Muscle layer of colon (tissue), 2 donors: Measurements from ENCODE around the gene C20orf96.
"Not testable (repeated sequence)": the region's sequence is repeated elsewhere in the genome, so short reads cannot be mapped to it uniquely, and the experiment has no call there.

Experiments used
- H3K27ac ChIP-seq: one replicate; pipeline ENCODE4 v1.7.0; 2013; ENCODE audit warnings: low read depth, mild to moderate bottlenecking, low read length, moderate library complexity
- H3K27me3 ChIP-seq, 2 donors: one replicate each; pipeline ENCODE4 v1.7.0; 2013; ENCODE audit warnings: low read length in 2 of 2, mild to moderate bottlenecking in 2 of 2; ENCODE audit not compliant: insufficient read depth in 2 of 2, control insufficient read depth in 1 of 2
- H3K36me3 ChIP-seq: one replicate; pipeline ENCODE4 v1.7.0; 2013; ENCODE audit warnings: mild to moderate bottlenecking, low read length; ENCODE audit not compliant: insufficient read depth
- H3K4me1 ChIP-seq: one replicate; pipeline ENCODE4 v1.7.0; 2013; ENCODE audit warnings: mild to moderate bottlenecking, low read length; ENCODE audit not compliant: insufficient read depth
- H3K4me3 ChIP-seq, 2 donors: one replicate each; pipeline ENCODE4 v1.7.0; 2013; ENCODE audit warnings: low read length in 2 of 2, low read depth in 1 of 2, mild to moderate bottlenecking in 1 of 2, moderate library complexity in 1 of 2
- H3K9ac ChIP-seq: one replicate; pipeline ENCODE4 v1.7.0; 2013; ENCODE audit warnings: low read length
- H3K9me3 ChIP-seq: one replicate; pipeline ENCODE4 v1.7.0; 2013; ENCODE audit warnings: mild to moderate bottlenecking, low read length
- donor health status: abdominal sarcoma.
- donor health status: Adenocarcinoma of cecum.

C20orf96 gene

DNA sequence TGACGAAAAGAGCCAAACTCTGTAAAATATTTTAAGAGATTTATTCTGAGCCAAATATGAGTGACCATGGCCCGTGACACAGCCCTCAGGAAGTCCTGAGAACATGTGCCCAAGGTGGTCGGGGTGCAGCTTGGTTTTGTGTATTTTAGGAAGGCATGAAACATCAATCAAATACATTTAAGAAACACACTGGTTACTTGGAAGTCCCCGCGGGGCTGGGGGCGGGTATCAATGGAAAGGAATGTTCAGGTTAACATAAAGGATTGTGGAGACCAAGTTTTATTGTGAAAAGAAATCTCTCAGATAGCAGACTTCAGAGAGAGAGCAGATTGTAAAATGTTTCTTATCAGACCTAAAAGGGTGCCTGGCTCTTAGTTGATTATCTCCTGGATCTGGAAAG, 37.1 kb downstream of the C20orf96 start:
- H3K9ac ChIP-seq, H3K27me3 ChIP-seq, H3K36me3 ChIP-seq, H3K27ac ChIP-seq, H3K9me3 ChIP-seq, H3K4me3 ChIP-seq, H3K4me1 ChIP-seq: not testable (repeated sequence)

DNA sequence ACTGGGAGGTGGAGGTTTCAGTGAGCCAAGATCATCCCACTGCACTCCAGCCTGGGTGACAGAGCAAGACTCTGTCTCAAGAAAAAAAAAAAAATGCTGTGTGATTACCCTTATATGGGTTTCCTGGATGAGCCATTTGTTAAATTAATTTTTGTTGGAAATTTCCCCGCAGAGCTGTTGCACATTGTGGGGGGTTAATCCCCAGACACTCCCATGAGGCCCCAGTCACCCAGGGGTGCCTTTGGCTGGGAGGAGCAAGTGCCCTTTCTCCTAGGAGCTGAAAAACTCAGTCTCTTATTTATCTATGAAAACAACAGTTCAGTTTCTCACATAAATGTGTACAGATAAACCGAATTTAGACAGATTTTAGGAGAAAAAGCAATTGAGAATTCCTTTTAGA, 37.7 kb downstream of the C20orf96 start:
- no peak overlapping the region for H3K27ac ChIP-seq
- no peaks in the 10 kb centered on the region for H3K36me3 ChIP-seq
- H3K4me1 ChIP-seq: no peaks in the 10 kb centered on the region
- H3K9me3 ChIP-seq: no peaks in the 10 kb centered on the region
- no peak overlapping the region for H3K4me3 ChIP-seq
- H3K9ac ChIP-seq: no peak overlapping the region
- no peaks in the 10 kb centered on the region for H3K27me3 ChIP-seq

DNA sequence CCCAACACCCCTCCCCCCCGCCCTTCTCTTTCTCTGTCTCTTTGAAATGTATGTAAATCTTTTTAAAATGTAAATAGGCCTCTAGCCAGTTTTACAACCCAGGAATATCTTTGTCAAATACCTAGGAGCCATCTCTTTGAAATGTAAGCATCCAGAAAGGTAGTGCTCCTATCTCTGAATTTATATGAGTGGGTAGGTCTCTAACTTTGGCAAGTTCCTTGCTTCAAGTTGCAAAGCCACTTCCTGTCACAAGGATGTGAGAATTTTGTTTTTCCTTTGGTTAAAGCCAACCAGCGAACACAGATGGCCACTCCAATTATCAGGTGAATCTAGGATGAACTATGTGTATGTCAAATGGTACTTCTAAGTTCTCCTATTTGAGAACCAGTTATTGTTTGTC, 39.2 kb downstream of the C20orf96 start:
- Histone ChIP-seq H3K36me3 (no peaks in the 10 kb centered on the region), H3K4me3 (no peak overlapping the region), H3K9ac (no peak overlapping the region), H3K27me3 (no peaks in the 10 kb centered on the region), H3K27ac (no peak overlapping the region), H3K9me3 (no peaks in the 10 kb centered on the region), H3K4me1 (no peaks in the 10 kb centered on the region)

DNA sequence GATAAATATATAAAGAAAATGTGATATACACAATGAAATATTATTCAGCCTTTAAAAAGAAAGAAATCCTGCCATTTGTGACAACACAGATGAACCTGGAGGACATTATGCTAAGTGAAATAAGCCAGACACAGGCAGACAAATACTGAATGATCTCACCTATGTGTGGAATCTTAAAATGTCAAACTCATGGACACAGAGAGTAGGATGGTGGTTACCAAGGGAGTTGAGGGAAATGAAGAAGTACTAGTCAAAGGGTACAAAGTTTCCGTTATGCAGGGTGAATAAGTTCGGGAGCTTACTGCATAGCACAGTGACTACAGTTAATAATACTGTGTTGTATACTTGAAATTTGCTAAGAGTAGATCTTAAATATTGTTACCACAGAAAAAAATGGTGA, 47.6 kb downstream of the C20orf96 start:
- no peaks in the 10 kb centered on the region for H3K27me3 ChIP-seq
- H3K9ac ChIP-seq: no peak overlapping the region
- no peak overlapping the region for H3K27ac ChIP-seq
- no peaks in the 10 kb centered on the region for H3K4me1 ChIP-seq
- no peaks in the 10 kb centered on the region for H3K9me3 ChIP-seq
- no peak overlapping the region for H3K4me3 ChIP-seq
- H3K36me3 ChIP-seq: no peaks in the 10 kb centered on the region

DNA sequence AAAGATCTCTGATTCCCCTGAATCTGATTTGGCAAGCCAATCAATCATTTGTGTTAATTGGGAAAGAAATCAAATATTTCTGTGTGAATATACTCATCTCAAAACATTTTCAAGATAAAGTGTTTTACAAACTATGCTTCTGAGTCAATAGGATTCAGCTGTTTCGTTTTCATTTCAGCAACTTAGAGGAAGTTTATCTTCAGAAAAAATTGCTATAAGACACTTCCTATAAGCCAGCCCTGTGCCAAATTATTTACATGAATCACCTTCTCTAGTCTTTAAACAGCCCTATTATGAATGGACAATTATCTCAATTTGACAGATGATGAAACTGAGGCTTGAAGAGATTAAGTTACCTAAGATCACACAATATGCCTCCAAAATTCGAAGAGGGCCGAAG, 52.6 kb downstream of the C20orf96 start:
- H3K9ac ChIP-seq: no peak overlapping the region
- no peaks in the 10 kb centered on the region for H3K27me3 ChIP-seq
- no peak overlapping the region for H3K27ac ChIP-seq
- no peaks in the 10 kb centered on the region for H3K36me3 ChIP-seq
- H3K4me1 ChIP-seq: no peaks in the 10 kb centered on the region
- H3K9me3 ChIP-seq: no peaks in the 10 kb centered on the region
- no peak overlapping the region for H3K4me3 ChIP-seq

DNA sequence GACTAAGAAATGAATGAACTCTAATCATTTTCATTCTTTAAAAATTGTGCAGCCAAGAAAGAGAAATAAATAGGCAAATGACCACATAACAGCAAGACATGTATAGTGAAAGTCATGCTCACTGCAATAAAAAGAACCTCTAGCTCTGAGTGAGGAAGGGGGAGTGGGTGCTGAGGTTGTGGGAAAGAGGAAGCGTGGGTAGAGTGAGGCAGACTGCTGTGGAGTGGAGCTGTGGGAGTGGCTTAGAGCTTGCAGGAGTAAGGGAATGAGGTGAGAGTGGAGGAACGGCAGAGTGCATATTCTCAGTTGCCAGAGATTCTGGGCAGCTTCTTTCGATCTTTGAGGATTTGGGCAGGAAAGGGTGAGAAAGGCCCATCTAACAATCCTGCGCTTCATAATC, 53.1 kb downstream of the C20orf96 start:
- Histone ChIP-seq H3K27me3 (no peaks in the 10 kb centered on the region), H3K4me3 (no peak overlapping the region), H3K9ac (no peak overlapping the region), H3K36me3 (no peaks in the 10 kb centered on the region), H3K27ac (no peak overlapping the region), H3K4me1 (no peaks in the 10 kb centered on the region), H3K9me3 (no peaks in the 10 kb centered on the region)

DNA sequence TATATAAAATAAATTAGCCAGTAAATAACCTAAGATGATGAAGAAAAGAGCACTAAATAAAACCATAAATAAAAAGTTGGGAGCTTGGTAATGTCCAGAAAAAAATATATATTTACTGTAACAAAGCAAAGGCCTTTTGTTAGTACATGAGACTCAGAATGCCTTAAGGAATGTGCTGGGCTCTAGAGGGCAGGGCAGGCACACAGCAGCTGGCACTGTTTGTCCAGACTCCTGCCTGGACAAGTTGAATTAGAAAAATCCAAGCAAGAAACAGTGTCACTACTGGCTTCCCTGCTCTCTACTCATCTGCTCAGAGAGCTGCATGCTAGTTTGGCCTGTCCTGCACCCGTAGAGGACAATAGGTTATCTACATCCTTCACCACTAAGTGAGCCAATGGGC, 54.7 kb downstream of the C20orf96 start:
- no peaks in the 10 kb centered on the region for H3K9me3 ChIP-seq
- no peak overlapping the region for H3K9ac ChIP-seq
- H3K4me3 ChIP-seq: no peak overlapping the region
- H3K27me3 ChIP-seq: no peaks in the 10 kb centered on the region
- H3K27ac ChIP-seq: no peak overlapping the region
- no peaks in the 10 kb centered on the region for H3K36me3 ChIP-seq
- H3K4me1 ChIP-seq: no peaks in the 10 kb centered on the region

DNA sequence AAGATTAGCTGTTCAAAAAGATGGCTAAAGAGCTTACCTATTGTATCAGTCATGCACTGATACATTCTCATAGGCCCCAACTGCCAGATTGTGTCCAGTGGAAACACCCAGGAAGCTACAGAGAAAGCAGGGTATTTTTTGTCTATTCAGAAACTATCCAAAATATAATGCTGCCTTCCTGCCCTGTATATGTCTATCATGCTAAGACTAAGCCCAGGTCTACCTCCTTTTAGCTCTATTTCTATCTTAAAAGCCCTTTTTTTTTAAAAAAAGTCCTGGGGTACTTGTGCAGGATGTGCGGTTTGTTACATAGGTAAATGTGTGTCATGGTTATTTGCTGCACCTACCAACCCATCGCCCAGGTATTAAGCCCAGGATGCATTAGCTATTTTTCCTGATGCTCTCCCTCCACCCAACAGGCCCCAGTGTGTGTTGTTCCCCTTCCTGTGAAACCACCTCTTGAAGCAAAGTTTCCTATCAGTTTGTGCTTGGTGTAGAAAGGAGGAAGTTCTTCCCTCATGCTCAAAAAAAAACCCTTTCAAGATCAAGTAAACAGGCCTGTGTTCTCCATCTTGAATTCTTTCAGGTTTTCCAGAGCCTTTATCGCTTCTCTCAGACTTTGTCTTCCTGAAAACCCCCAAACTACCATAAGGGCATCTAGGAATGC, 63.0 kb downstream of the C20orf96 start:
- no peaks in the 10 kb centered on the region for H3K36me3 ChIP-seq
- no peak overlapping the region for H3K4me3 ChIP-seq
- H3K27ac ChIP-seq: no peak overlapping the region
- H3K4me1 ChIP-seq: no peaks in the 10 kb centered on the region
- no peak overlapping the region for H3K9ac ChIP-seq
- H3K27me3 ChIP-seq: no peaks in the 10 kb centered on the region
- H3K9me3 ChIP-seq: no peaks in the 10 kb centered on the region

DNA sequence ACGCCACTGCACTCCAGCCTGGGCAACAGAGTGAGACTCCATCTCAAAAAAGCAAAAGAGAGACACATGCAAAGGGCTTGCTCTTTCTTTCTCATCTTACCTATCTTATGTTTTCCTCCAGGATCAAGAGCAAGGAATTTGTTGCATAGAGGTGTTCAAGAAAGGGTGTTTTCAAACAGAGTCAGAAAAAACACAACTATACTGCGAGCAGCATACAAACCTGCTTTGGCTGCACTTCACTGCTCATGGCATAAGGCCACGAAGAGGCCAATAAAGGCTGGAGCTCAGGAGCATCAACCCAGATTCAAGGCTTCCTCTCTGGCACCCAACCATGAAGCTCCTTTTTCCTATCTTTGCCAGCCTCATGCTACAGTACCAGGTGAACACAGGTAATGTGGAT, 63.6 kb downstream of the C20orf96 start, which contains the start of gene DEFB129:
Gene DEFB129, plus strand, starts transcription at position 301 of the 400 bp plus-strand sequence. Its CDS starts 31 bp downstream, at position 332.
- H3K27ac ChIP-seq: no peak within 1 kb of the TSS
- no peaks in the 10 kb centered on the region for H3K27me3 ChIP-seq
- no peaks in the 10 kb centered on the region for H3K9me3 ChIP-seq
- H3K4me1 ChIP-seq: no peaks in the 10 kb centered on the region
- H3K9ac ChIP-seq: no peak within 1 kb of the TSS
- H3K4me3 ChIP-seq: no peak within 1 kb of the TSS
- H3K36me3 ChIP-seq: no peaks in the 10 kb centered on the region

DNA sequence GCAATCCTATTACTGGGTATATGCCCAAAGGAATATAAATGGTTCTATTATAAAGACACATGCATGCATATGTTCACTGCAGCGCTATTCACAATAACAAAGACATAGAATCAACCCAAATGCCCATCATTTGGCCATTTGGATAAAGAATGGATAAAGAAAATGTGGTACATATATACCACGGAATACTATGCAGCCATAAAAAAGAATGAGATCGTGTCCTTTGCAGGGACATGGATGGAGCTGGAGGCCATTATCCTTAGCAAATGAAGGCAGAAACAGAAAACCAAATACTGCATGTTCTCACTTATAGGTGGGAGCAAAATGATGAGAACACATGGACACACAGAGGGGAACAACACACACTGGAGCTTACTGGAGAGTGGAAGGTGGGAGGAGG, 64.7 kb downstream of the C20orf96 start:
- H3K27me3 ChIP-seq, H3K9ac ChIP-seq, H3K9me3 ChIP-seq, H3K4me3 ChIP-seq, H3K36me3 ChIP-seq, H3K27ac ChIP-seq, H3K4me1 ChIP-seq: not testable (repeated sequence)

DNA sequence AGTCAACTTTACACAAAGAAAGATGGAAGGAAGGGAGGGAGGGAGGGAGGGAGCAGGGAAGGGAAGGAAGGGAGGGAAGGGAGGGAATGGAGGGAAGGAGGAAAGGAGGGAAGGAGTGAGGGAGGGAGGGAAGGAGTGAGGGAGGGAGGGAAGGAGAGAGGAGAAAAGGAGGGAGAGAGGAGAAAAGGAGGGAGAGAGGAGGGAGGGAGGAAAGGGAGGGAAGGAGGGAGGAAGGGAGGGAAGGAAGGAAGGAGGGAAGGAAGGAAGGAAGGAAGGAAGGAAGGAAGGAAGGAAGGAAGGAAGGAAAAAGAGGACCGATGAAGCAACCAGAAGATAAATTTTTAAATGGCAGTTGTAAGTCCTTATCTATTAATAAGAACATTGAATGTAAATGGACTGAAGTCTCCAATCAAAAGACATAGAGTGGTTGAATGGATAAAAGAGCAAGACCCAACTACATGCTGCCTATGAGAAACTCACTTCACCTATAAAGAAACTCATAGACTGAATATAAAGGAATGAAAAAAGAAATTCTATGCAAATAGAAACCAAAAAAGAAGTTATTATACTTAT, 69.2 kb downstream of the C20orf96 start:
- Histone ChIP-seq H3K9me3 (no peaks in the 10 kb centered on the region), H3K4me3 (no peak overlapping the region), H3K27me3 (peaks cover 0 to 4% of the 10 kb centered on the region in 2 donors), H3K4me1 (no peaks in the 10 kb centered on the region), H3K36me3 (no peaks in the 10 kb centered on the region), H3K9ac (no peak overlapping the region), H3K27ac (no peak overlapping the region)
